GM18505 (cell line): ENCODE results near the gene CYP3A4.
"Not testable (repeated sequence)": the region's sequence is repeated elsewhere in the genome, so short reads cannot be mapped to it uniquely, and the experiment has no call there.

Experiments
- ATAC-seq: cut with Tn5 transposase; IDR thresholded peaks from one replicate; pipeline ENCODE4 v1.9.1; 2021; ENCODE audit not compliant: unreplicated experiment
- POLR2A ChIP-seq: IDR thresholded peaks from 4 replicates; pipeline ENCODE4 v1.6.1; 2011; ENCODE audit warnings: borderline replicate concordance; ENCODE audit not compliant: insufficient read depth, insufficient read length; ENCODE audit errors: extremely low read depth

The CYP3A4 gene

GRCh38 chr7:99786726-99787335 is 2.8 kb upstream of the CYP3A4 start:
- TF ChIP-seq POLR2A, result no peak
- ATAC-seq, result no peak

- ATAC-seq, result not testable (repeated sequence)
Observed at GRCh38 chr7:99785654-99786053, 1.7 kb upstream of the CYP3A4 start.

GRCh38 chr7:99782012-99782953 is 1.7 kb downstream of the CYP3A4 start:
- ATAC-seq, result no peak
- TF ChIP-seq POLR2A, result no peak

GRCh38 chr7:99780588-99780987 is 3.4 kb downstream of the CYP3A4 start:
- ATAC-seq, result no peak
- TF ChIP-seq POLR2A, result no peak

- no peak for ATAC-seq
- no peak for TF ChIP-seq POLR2A
Observed at GRCh38 chr7:99779949-99780348, 4.0 kb downstream of the CYP3A4 start.

- ATAC-seq, result no peak
- no peak for TF ChIP-seq POLR2A
Observed at GRCh38 chr7:99778880-99779279, 5.1 kb downstream of the CYP3A4 start.

- ATAC-seq, result not testable (repeated sequence)
Observed at GRCh38 chr7:99773395-99773794, 10.6 kb downstream of the CYP3A4 start.

- no peak for TF ChIP-seq POLR2A
- ATAC-seq, result no peak
Observed at GRCh38 chr7:99772565-99772964, 11.4 kb downstream of the CYP3A4 start.

- not testable (repeated sequence) for ATAC-seq
Observed at GRCh38 chr7:99769494-99769893, 14.5 kb downstream of the CYP3A4 start.

- no peak for ATAC-seq
- no peak for TF ChIP-seq POLR2A
Observed at GRCh38 chr7:99768471-99768870, 15.5 kb downstream of the CYP3A4 start.

- TF ChIP-seq POLR2A, result no peak
- ATAC-seq, result peak; percentile 53
Observed at GRCh38 chr7:99767662-99768061, 16.3 kb downstream of the CYP3A4 start.

- ATAC-seq, result no peak
- TF ChIP-seq POLR2A, result no peak
Observed at GRCh38 chr7:99766484-99767099, 17.4 kb downstream of the CYP3A4 start.

- ATAC-seq, result no peak
- TF ChIP-seq POLR2A, result no peak
Observed at GRCh38 chr7:99764478-99764877, 19.5 kb downstream of the CYP3A4 start.
